CD14-positive monocyte (primary cell): ENCODE measurements around the gene PDLIM5. TPM values are rescaled to one million over a fixed set of nuclear protein-coding genes. Genes with fewer than 3 reads are reported as not detected.
A peak's percentile ranks its signal among the peaks of the same experiment; 100 is the strongest.

Source experiments
- DNase-seq, 3 donors: peaks; one replicate each; pipeline ENCODE4 v3.0.0-alpha.2; 2011 to 2022
- H2AFZ ChIP-seq: 2 replicates; pipeline ENCODE4 v1.6.0; 2012; ENCODE audit warnings: mild to moderate bottlenecking, low read depth, low read length, inconsistent platforms; ENCODE audit not compliant: insufficient read depth, poor library complexity, severe bottlenecking
- H3K27ac ChIP-seq, 2 donors: 1 replicate in 1 of 2; 2 replicates in 1 of 2; pipeline ENCODE4 v1.5.1; 2012 to 2013; ENCODE audit warnings: low read length in 2 of 2, control low read depth in 1 of 2, inconsistent platforms in 1 of 2, low read depth in 1 of 2, mild to moderate bottlenecking in 1 of 2
- H3K27me3 ChIP-seq, 2 donors: one replicate each; pipeline versions ENCODE4 v1.6.0 to v1.6.1; 2011 to 2013; ENCODE audit warnings: low read length in 2 of 2; ENCODE audit not compliant: control insufficient read depth in 2 of 2, insufficient read depth in 2 of 2
- H3K36me3 ChIP-seq, 2 donors: replicated peaks in 1 of 2; 1 replicate in 1 of 2; 2 replicates in 1 of 2; pipeline versions ENCODE4 v1.5.1 to v1.6.1; 2012 to 2013; ENCODE audit warnings: low read length in 2 of 2, control low read depth in 1 of 2, inconsistent platforms in 1 of 2, mild to moderate bottlenecking in 1 of 2; ENCODE audit not compliant: insufficient read depth in 2 of 2, control insufficient read depth in 1 of 2
- H3K4me1 ChIP-seq, 2 donors: 1 replicate in 1 of 2; 2 replicates in 1 of 2; pipeline versions ENCODE4 v1.5.1 to v1.6.1; 2012 to 2013; ENCODE audit warnings: low read length in 2 of 2, control low read depth in 1 of 2, inconsistent platforms in 1 of 2, mild to moderate bottlenecking in 1 of 2, moderate library complexity in 1 of 2; ENCODE audit not compliant: insufficient read depth in 2 of 2, control insufficient read depth in 1 of 2
- H3K4me2 ChIP-seq: replicated peaks from 2 replicates; pipeline ENCODE3; 2012; ENCODE audit warnings: low read length, moderate library complexity, mild to moderate bottlenecking; ENCODE audit not compliant: poor library complexity, severe bottlenecking; ENCODE audit errors: extremely low read depth
- H3K4me3 ChIP-seq, 3 experiments: fragments of 200-600 bp in 1 of 3; sonication (generic) in 1 of 3; replicated peaks in 1 of 3; 1 replicate in 2 of 3; 2 replicates in 1 of 3; pipeline ENCODE4 v1.5.1; 2011 to 2013; ENCODE audit warnings: low read length in 3 of 3, mild to moderate bottlenecking in 3 of 3, control low read depth in 2 of 3, low read depth in 2 of 3, inconsistent platforms in 1 of 3, moderate library complexity in 1 of 3
- H3K79me2 ChIP-seq: 2 replicates; pipeline ENCODE4 v1.6.0; 2012; ENCODE audit warnings: mild to moderate bottlenecking, control low read depth, inconsistent platforms, low read length, moderate library complexity; ENCODE audit not compliant: insufficient read depth
- H3K9ac ChIP-seq: 2 replicates; pipeline ENCODE4 v1.6.0; 2017; ENCODE audit warnings: low read length, mild to moderate bottlenecking; ENCODE audit not compliant: insufficient read depth, poor library complexity, severe bottlenecking
- H3K9me3 ChIP-seq, 2 donors: replicated peaks in 1 of 2; 1 replicate in 1 of 2; 2 replicates in 1 of 2; pipeline versions ENCODE4 v1.5.1 to v1.6.1; 2012 to 2013; ENCODE audit warnings: low read length in 2 of 2, control low read depth in 1 of 2; ENCODE audit not compliant: control insufficient read depth in 1 of 2, insufficient read depth in 1 of 2
- H4K20me1 ChIP-seq: 2 replicates; pipeline ENCODE4 v1.6.0; 2012; ENCODE audit warnings: mild to moderate bottlenecking, low read length, control low read depth, moderate library complexity; ENCODE audit not compliant: insufficient read depth
- H3K27ac Mint-ChIP-seq, 7 donors: one replicate each; pipeline ENCODE4 v1.8.0; 2020; ENCODE audit warnings: mild to moderate bottlenecking in 7 of 7, mixed read lengths in 7 of 7, moderate library complexity in 6 of 7, inconsistent platforms in 2 of 7
- H3K27me3 Mint-ChIP-seq, 3 donors: one replicate each; pipeline ENCODE4 v1.8.0; 2021 to 2022; ENCODE audit warnings: low read depth in 3 of 3, mild to moderate bottlenecking in 3 of 3, mixed read lengths in 3 of 3, moderate library complexity in 3 of 3, inconsistent platforms in 1 of 3
- H3K36me3 Mint-ChIP-seq, 2 donors: one replicate each; pipeline ENCODE4 v1.8.0; 2020; ENCODE audit warnings: mixed read lengths in 2 of 2, inconsistent platforms in 1 of 2, mild to moderate bottlenecking in 1 of 2
- H3K4me1 Mint-ChIP-seq: one replicate; pipeline ENCODE4 v1.8.0; 2020; ENCODE audit warnings: mild to moderate bottlenecking, mixed read lengths
- H3K4me3 Mint-ChIP-seq, 2 donors: one replicate each; pipeline ENCODE4 v1.8.0; 2020; ENCODE audit warnings: mild to moderate bottlenecking in 2 of 2, mixed read lengths in 2 of 2, moderate library complexity in 1 of 2
- H3K9me3 Mint-ChIP-seq, 7 donors: one replicate each; pipeline ENCODE4 v1.8.0; 2020 to 2022; ENCODE audit warnings: mixed read lengths in 7 of 7, mild to moderate bottlenecking in 6 of 7, moderate library complexity in 6 of 7, inconsistent platforms in 2 of 7
- CTCF ChIP-seq: fragments of 200-600 bp; IDR thresholded peaks from one replicate; pipeline ENCODE4 v1.8.0; 2022; ENCODE audit warnings: antibody characterized with exemption, mild to moderate bottlenecking
- WGBS: methylation state at CpG from one replicate; pipeline ENCODE4 v1.1.5; 2013; ENCODE audit warnings: missing lambda C conversion rate; ENCODE audit not compliant: insufficient coverage; 5-methylcytosine and 5-hydroxymethylcytosine counted together
- intact Hi-C, 2 donors: fragments of 100-400 bp; cut with micrococcal nuclease; formaldehyde crosslinking; loops; one replicate each; pipeline versions ENCODE4 v1.15.0 to v1.15.1; 2023
- polyA plus RNA-seq, 3 donors: library from polyadenylated mRNA; depleted of rRNA in 1 of 3; unstranded in 2 of 3; stranded (reverse) in 1 of 3; fragments of 300-500 nt in 2 of 3; fragments of >200 nt in 1 of 3; fragmentation: Illumina TruSeq in 2 of 3; gene quantifications; 1 replicate in 2 of 3; 2 replicates in 1 of 3; pipeline ENCODE4 v1.2.3, GENCODE V29; 2012 to 2021

The PDLIM5 gene
- polyA plus RNA-seq, 3 donors, result 75.3 to 105 (median 80.9) TPM

DNA sequence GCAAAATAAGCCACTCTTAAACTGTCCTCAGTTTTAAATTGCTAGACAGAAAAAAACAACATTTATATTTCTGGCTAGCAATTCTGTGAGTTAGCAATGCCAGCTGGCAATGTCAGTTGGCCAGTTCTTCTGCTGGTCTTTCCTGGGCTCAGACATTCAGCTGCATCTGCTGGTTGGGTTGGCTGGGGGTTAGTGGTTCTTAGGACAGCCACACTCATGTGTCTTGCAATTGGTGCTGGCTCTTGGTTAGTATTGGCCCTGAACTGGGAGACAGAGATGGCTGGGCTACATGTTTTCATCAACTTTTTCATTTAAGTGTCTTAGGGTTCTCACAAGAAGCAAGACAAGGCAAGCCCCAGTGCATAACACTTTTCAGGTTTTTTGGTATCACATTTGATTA lies 48.0 kb upstream of the PDLIM5 start:
- Mint-ChIP-seq H3K4me3 (no peak overlapping the region), H3K9me3 (no peaks in the 10 kb centered on the region), H3K27me3 (no peaks in the 10 kb centered on the region), H3K4me1 (no peaks in the 10 kb centered on the region), H3K27ac (no peak overlapping the region), H3K36me3 (no peaks in the 10 kb centered on the region)
- no peaks in the 10 kb centered on the region for H3K9me3 ChIP-seq
- no peak overlapping the region for H3K27ac ChIP-seq
- H4K20me1 ChIP-seq, result no peaks in the 10 kb centered on the region
- H3K27me3 ChIP-seq, result no peaks in the 10 kb centered on the region
- H3K9ac ChIP-seq, result no peak overlapping the region
- H3K4me2 ChIP-seq, result no peak overlapping the region
- H3K36me3 ChIP-seq, result no peaks in the 10 kb centered on the region
- no peaks in the 10 kb centered on the region for H3K4me1 ChIP-seq
- H3K4me3 ChIP-seq, result no peak overlapping the region
- no peak overlapping the region for H2AFZ ChIP-seq
- intact Hi-C loops, result no loop called here
- DNase-seq, result no peak
- TF ChIP-seq CTCF, result no peak
- no peaks in the 10 kb centered on the region for H3K79me2 ChIP-seq

GRCh38 chr4:94406668-94407437 lies 44.9 kb upstream of the PDLIM5 start:
- H3K27ac ChIP-seq, result no peak overlapping the region
- H3K4me1 ChIP-seq, result no peaks in the 10 kb centered on the region
- peak; percentile 89 for TF ChIP-seq CTCF
- no peaks in the 10 kb centered on the region for H3K79me2 ChIP-seq
- Mint-ChIP-seq H3K4me1 (peaks cover 2% of the 10 kb centered on the region), H3K27me3 (no peaks in the 10 kb centered on the region), H3K4me3 (no peak overlapping the region), H3K36me3 (no peaks in the 10 kb centered on the region), H3K9me3 (peaks cover 0 to 2% (median 0%) of the 10 kb centered on the region in 7 donors), H3K27ac (no peak overlapping the region)
- no peak overlapping the region for H2AFZ ChIP-seq
- peak; percentile 57 to 79 (median 70) for DNase-seq
- H3K36me3 ChIP-seq, result no peaks in the 10 kb centered on the region
- intact Hi-C loops, result loop anchor here (5.0 kb wide), 2 partner anchors 185 to 190 kb away; no protein-coding TSS in a partner anchor
- 86% methylated on average over 3 of the region's 10 CpGs for WGBS
- no peak overlapping the region for H3K9ac ChIP-seq
- no peaks in the 10 kb centered on the region for H4K20me1 ChIP-seq
- H3K4me3 ChIP-seq, result no peak overlapping the region
- no peaks in the 10 kb centered on the region for H3K9me3 ChIP-seq
- H3K27me3 ChIP-seq, result no peaks in the 10 kb centered on the region
- H3K4me2 ChIP-seq, result no peak overlapping the region
